ENCODE results near the gene GREB1L.
"Not testable (repeated sequence)": the region's sequence is repeated elsewhere in the genome, so short reads cannot be mapped to it uniquely, and the experiment has no call there.

GREB1L gene

DNA sequence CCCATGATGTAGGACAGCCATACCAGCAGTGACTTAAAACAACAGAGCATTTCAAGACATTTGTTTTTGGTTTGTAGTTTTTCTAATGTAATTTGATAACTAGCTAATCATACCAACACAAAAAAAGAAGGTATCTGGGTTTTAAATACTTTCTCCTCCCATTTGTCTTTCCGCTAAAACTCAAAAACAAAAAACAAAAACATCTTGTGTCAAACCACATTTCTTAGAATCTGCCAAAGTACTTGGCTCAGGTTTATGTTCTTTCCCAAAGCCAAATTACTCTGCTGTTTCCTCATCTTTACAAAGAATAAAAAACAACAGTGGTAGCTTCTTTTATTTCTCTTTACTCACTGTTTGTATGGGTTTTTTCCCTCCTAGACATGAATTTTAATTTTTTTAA, 71.5 kb downstream of the GREB1L start:
- TF ChIP-seq SPI1 (IDR thresholded peaks at IDR 0.05; ENCODE audit: borderline replicate concordance, low read depth) (no peak), GABPA (IDR thresholded peaks at IDR 0.05; ENCODE audit: low read depth) (no peak)
- no peak overlapping the region for H3K4me3 ChIP-seq (replicated peaks; ENCODE audit: insufficient read depth, low read length)
- DNase-seq (ENCODE audit: low read depth in 1 of 2, low spot score in 1 of 2) = no peak

DNA sequence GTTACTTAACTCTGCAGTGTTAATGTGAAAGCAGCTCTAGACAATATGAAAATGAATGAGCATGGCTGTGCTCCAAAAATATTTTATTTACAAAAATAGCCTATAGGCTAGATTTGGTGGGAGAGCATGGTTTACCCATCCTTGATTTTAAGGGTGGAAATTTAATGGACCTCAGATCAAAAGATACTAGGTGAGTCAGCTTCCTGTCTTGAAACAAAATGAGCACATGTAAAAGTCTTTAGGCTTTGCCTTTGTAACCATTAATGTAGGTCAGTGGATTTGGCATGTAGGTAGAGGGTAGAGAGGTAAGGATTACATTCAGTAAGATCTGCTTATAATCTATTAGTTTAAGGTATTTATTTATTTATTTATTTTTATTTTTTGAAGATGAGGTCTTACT, 72.7 kb downstream of the GREB1L start:
- no peaks in the 10 kb centered on the region for H3K27me3 ChIP-seq (ENCODE audit: insufficient read depth, poor library complexity, severe bottlenecking)
- DNase-seq (ENCODE audit: low read depth in 1 of 2, low spot score in 1 of 2) = no peak
- H3K4me3 ChIP-seq (replicated peaks; ENCODE audit: insufficient read depth, low read length) = no peak overlapping the region
- H3K27ac ChIP-seq (replicated peaks) = no peak overlapping the region
- TF ChIP-seq POLR2AphosphoS5 (IDR thresholded peaks at IDR 0.05; ENCODE audit: low read depth) (no peak), REST (IDR thresholded peaks at IDR 0.05; ENCODE audit: insufficient replicate concordance, low read depth) (no peak), GABPA (IDR thresholded peaks at IDR 0.05; ENCODE audit: low read depth) (no peak)
- TF ChIP-seq, protein P1, sequence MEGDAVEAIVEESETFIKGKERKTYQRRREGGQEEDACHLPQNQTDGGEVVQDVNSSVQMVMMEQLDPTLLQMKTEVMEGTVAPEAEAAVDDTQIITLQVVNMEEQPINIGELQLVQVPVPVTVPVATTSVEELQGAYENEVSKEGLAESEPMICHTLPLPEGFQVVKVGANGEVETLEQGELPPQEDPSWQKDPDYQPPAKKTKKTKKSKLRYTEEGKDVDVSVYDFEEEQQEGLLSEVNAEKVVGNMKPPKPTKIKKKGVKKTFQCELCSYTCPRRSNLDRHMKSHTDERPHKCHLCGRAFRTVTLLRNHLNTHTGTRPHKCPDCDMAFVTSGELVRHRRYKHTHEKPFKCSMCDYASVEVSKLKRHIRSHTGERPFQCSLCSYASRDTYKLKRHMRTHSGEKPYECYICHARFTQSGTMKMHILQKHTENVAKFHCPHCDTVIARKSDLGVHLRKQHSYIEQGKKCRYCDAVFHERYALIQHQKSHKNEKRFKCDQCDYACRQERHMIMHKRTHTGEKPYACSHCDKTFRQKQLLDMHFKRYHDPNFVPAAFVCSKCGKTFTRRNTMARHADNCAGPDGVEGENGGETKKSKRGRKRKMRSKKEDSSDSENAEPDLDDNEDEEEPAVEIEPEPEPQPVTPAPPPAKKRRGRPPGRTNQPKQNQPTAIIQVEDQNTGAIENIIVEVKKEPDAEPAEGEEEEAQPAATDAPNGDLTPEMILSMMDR (IDR thresholded peaks at IDR 0.05; ENCODE audit: insufficient read depth, low read length) = no peak

More for the DNA sequence above, 71.5 kb downstream of the GREB1L start:
- Histone ChIP-seq H3K27ac (replicated peaks) (no peak overlapping the region), H3K27me3 (ENCODE audit: insufficient read depth, poor library complexity, severe bottlenecking) (no peaks in the 10 kb centered on the region)

GRCh38 chr18:21315126-21315525, 73.1 kb downstream of the GREB1L start:
- DNase-seq (ENCODE audit: low read depth in 1 of 2, low spot score in 1 of 2); H3K4me3 ChIP-seq (replicated peaks; ENCODE audit: insufficient read depth, low read length); H3K27me3 ChIP-seq (ENCODE audit: insufficient read depth, poor library complexity, severe bottlenecking); H3K27ac ChIP-seq (replicated peaks): not testable (repeated sequence)

DNA sequence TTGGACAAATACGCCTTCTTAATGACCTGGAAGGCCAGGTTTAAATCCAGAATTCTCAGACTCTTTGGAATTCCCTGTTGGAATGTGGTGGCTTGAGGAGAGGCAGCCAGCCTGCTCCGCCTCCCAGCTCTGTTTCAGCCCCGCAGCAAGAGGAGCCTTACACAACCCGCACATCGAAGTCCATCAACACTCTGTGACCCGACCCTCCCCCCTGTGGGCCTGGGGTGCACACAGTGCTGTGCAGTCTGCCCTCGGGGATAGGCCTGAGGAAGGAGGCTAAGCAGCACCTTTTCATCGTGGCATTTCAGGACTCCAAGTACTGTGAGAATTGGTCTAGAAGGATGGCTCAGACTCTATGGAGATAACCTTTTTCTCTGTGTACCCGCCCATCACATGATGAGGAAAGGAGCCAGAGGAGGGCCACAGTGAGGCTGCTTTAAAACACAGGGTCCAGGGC, 73.7 kb downstream of the GREB1L start:
- TF ChIP-seq POLR2AphosphoS5 (IDR thresholded peaks at IDR 0.05; ENCODE audit: low read depth) (no peak), SPI1 (IDR thresholded peaks at IDR 0.05; ENCODE audit: borderline replicate concordance, low read depth) (no peak), REST (IDR thresholded peaks at IDR 0.05; ENCODE audit: insufficient replicate concordance, low read depth) (no peak), GABPA (IDR thresholded peaks at IDR 0.05; ENCODE audit: low read depth) (no peak)
- TF ChIP-seq, protein P1 (IDR thresholded peaks at IDR 0.05; ENCODE audit: insufficient read depth, low read length) = no peak
- DNase-seq (ENCODE audit: low read depth in 1 of 2, low spot score in 1 of 2) = no peak
- H3K27me3 ChIP-seq (ENCODE audit: insufficient read depth, poor library complexity, severe bottlenecking) = no peaks in the 10 kb centered on the region
- no peak overlapping the region for H3K4me3 ChIP-seq (replicated peaks; ENCODE audit: insufficient read depth, low read length)
- no peak overlapping the region for H3K27ac ChIP-seq (replicated peaks)

DNA sequence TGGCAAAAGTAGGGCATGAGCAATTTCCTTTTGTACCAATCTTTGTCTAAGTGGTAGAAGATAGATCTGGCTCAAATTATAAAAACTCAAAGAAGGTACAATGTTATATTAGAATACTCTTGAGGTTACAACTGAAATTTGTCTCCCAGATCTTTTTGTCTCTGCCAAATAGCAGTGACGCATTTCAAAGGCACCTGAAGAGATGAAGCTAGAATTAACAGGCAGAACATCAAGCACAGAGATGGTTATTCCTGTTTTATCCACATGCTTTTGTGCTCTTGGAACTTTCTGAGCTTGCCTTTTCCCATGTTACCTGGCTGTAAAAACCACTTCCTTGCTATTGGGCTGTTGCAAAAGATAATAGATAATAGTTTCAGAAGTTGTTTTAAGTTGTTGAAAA, 74.3 kb downstream of the GREB1L start:
- TF ChIP-seq SPI1 (IDR thresholded peaks at IDR 0.05; ENCODE audit: borderline replicate concordance, low read depth) (no peak), POLR2AphosphoS5 (IDR thresholded peaks at IDR 0.05; ENCODE audit: low read depth) (no peak), GABPA (IDR thresholded peaks at IDR 0.05; ENCODE audit: low read depth) (no peak), REST (IDR thresholded peaks at IDR 0.05; ENCODE audit: insufficient replicate concordance, low read depth) (no peak)
- TF ChIP-seq, protein P1 (IDR thresholded peaks at IDR 0.05; ENCODE audit: insufficient read depth, low read length) = no peak
- no peak for DNase-seq (ENCODE audit: low read depth in 1 of 2, low spot score in 1 of 2)
- H3K27me3 ChIP-seq (ENCODE audit: insufficient read depth, poor library complexity, severe bottlenecking) = no peaks in the 10 kb centered on the region
- H3K4me3 ChIP-seq (replicated peaks; ENCODE audit: insufficient read depth, low read length) = no peak overlapping the region
- H3K27ac ChIP-seq (replicated peaks) = no peak overlapping the region

Data from HL-60 (cell line).